K562 (cell line): ENCODE results near the gene APOL2. TPM values are rescaled to one million over a fixed set of nuclear protein-coding genes. Genes with fewer than 3 reads are reported as not detected.

Experiments used
- ATAC-seq: fragments of 200-7000 bp; cut with Tn5 transposase; 3 replicates; pipeline ENCODE4 v1.9.1; 2020; ENCODE audit warnings: moderate library complexity
- BruUV-seq: library from RNA; stranded (reverse); fragments of 400-500 nt; replicated peaks from 2 replicates; lab custom pipeline; 2021; lab: Mats Ljungman, UMichigan
- CTCF ChIA-PET: fragments of 300-600 bp; formaldehyde crosslinking; extraction: SDS; loops from one replicate; lab custom pipeline; 2021; ENCODE audit warnings: low intra/inter-chr PET ratio; lab: Yijun Ruan, JAX
- POLR2A ChIA-PET: fragments of 300-600, 350-650 bp; sonication (Branson Sonifier 250); formaldehyde crosslinking; extraction: SDS; loops from one replicate; lab custom pipeline; 2021; ENCODE audit warnings: antibody characterized with exemption, inconsistent platforms; lab: Yijun Ruan, JAX
- DNase-seq, 4 experiments: peaks; one replicate each; pipeline versions ENCODE4 v3.0.0 to v3.0.0-alpha.2; 2011 to 2018; ENCODE audit warnings: low spot score in 3 of 4, mixed read lengths in 3 of 4; ENCODE audit errors: extremely low read depth in 1 of 4
- FAIRE-seq: peaks from 2 replicates; lab custom pipeline; 2011; peaks lifted over from hg19 to GRCh38; lab: Jason Lieb, UNC
- H2AFZ ChIP-seq: 2 replicates; pipeline ENCODE4 v1.6.0; 2011; ENCODE audit warnings: low read depth, low read length, control low read depth, inconsistent platforms
- H3K27ac ChIP-seq: fragments of 200-600 bp; 3 replicates; pipeline ENCODE4 v1.8.0; 2011; ENCODE audit warnings: low read depth, mild to moderate bottlenecking, control low read depth, inconsistent platforms, low read length, moderate library complexity, mixed read lengths; ENCODE audit errors: extremely low read depth
- H3K27me3 ChIP-seq, 2 experiments: fragments of 300-600 bp in 1 of 2; 2 replicates in 1 of 2; 3 replicates in 1 of 2; pipeline versions ENCODE4 v1.6.0 to v1.8.0; 2011; ENCODE audit warnings: inconsistent platforms in 2 of 2, low read length in 2 of 2, mild to moderate bottlenecking in 1 of 2, mixed read lengths in 1 of 2, moderate library complexity in 1 of 2; ENCODE audit not compliant: control insufficient read depth in 2 of 2, insufficient read depth in 2 of 2
- H3K36me3 ChIP-seq: fragments of 300-600 bp; 3 replicates; pipeline ENCODE4 v1.8.0; 2011; ENCODE audit warnings: mild to moderate bottlenecking, low read length, inconsistent platforms; ENCODE audit not compliant: control insufficient read depth, insufficient read depth
- H3K4me1 ChIP-seq, 2 experiments: fragments of 200-600 bp in 1 of 2; replicated peaks in 1 of 2; 2 replicates in 1 of 2; 3 replicates in 1 of 2; pipeline versions ENCODE4 v1.5.1 to v1.8.0; 2011; ENCODE audit warnings: inconsistent platforms in 2 of 2, low read length in 2 of 2, mild to moderate bottlenecking in 1 of 2, mixed read lengths in 1 of 2, moderate library complexity in 1 of 2; ENCODE audit not compliant: control insufficient read depth in 2 of 2, insufficient read depth in 2 of 2
- H3K4me2 ChIP-seq: 2 replicates; pipeline ENCODE4 v1.6.1; 2011; ENCODE audit warnings: low read length, control low read depth, inconsistent platforms, mixed read lengths; ENCODE audit not compliant: insufficient read depth
- H3K4me3 ChIP-seq: fragments of 200-600 bp; sonication (generic), shearing (Covaris generic); 2 replicates; pipeline ENCODE4 v1.5.1; 2016; ENCODE audit warnings: control low read depth, inconsistent platforms
- H3K79me2 ChIP-seq: fragments of 200-600 bp; 3 replicates; pipeline ENCODE4 v1.8.0; 2011; ENCODE audit warnings: low read length, inconsistent platforms; ENCODE audit not compliant: control insufficient read depth, insufficient read depth
- H3K9ac ChIP-seq, 2 experiments: 2 replicates each; pipeline versions ENCODE4 v1.6.0 to v1.6.1; 2011; ENCODE audit warnings: low read depth in 2 of 2, low read length in 2 of 2, control low read depth in 1 of 2, inconsistent platforms in 1 of 2, mild to moderate bottlenecking in 1 of 2, mixed read lengths in 1 of 2; ENCODE audit not compliant: insufficient read depth in 1 of 2
- H3K9me1 ChIP-seq: one replicate; pipeline ENCODE4 v1.6.0; 2011; ENCODE audit warnings: inconsistent platforms, mild to moderate bottlenecking, low read length, moderate library complexity; ENCODE audit not compliant: control insufficient read depth, insufficient read depth
- H3K9me3 ChIP-seq: replicated peaks from 2 replicates; pipeline ENCODE4 v1.5.1; 2011; ENCODE audit warnings: low read depth, low read length, inconsistent platforms; ENCODE audit not compliant: control insufficient read depth, insufficient read depth
- H4K20me1 ChIP-seq: replicated peaks from 2 replicates; pipeline ENCODE4 v1.6.1; 2011; ENCODE audit warnings: low read length, inconsistent platforms, mixed read lengths; ENCODE audit not compliant: control insufficient read depth, insufficient read depth
- CREBBP ChIP-seq: IDR thresholded peaks from one replicate; pipeline ENCODE4 v1.6.1; 2012; ENCODE audit warnings: low read depth, mild to moderate bottlenecking, control low read depth, inconsistent platforms, low read length
- FOXJ3 ChIP-seq: sonication (generic); formaldehyde crosslinking; IDR thresholded peaks from 2 replicates; pipeline ENCODE4 v1.4.0; 2020; ENCODE audit warnings: mild to moderate bottlenecking, missing genetic modification reagents
- HDGF ChIP-seq: fragments of 450-650 bp; IDR thresholded peaks from 2 replicates; pipeline ENCODE4 v1.6.1; 2016
- MTA3 ChIP-seq: fragments of 450-650 bp; formaldehyde crosslinking; IDR thresholded peaks from 2 replicates; pipeline ENCODE4 v1.6.1; 2017; ENCODE audit warnings: mild to moderate bottlenecking, borderline replicate concordance
- MYBL2 ChIP-seq, 2 experiments: fragments of 450-650 bp in 1 of 2; sonication (generic) in 1 of 2; formaldehyde crosslinking in 1 of 2; IDR thresholded peaks; 2 replicates each; pipeline versions ENCODE4 v1.6.1 to v1.8.1; 2017 to 2022; ENCODE audit warnings: borderline replicate concordance in 1 of 2, inconsistent platforms in 1 of 2, low read depth in 1 of 2, mild to moderate bottlenecking in 1 of 2, missing genetic modification reagents in 1 of 2, moderate library complexity in 1 of 2
- NONO ChIP-seq, 2 experiments: fragments of 200-400 bp in 1 of 2; fragments of 450-650 bp in 1 of 2; formaldehyde crosslinking in 1 of 2; IDR thresholded peaks; 2 replicates each; pipeline ENCODE4 v1.6.1; 2017; ENCODE audit warnings: low read depth in 2 of 2, mild to moderate bottlenecking in 2 of 2, moderate library complexity in 2 of 2, low read length in 1 of 2
- NRF1 ChIP-seq, 2 experiments: fragments of 450-650 bp; IDR thresholded peaks in 1 of 2; conservative IDR thresholded peaks in 1 of 2; 2 replicates each; pipeline ENCODE4 v1.6.1; 2014; ENCODE audit warnings: mild to moderate bottlenecking in 2 of 2
- POLR2G ChIP-seq: fragments of 200-400 bp; formaldehyde crosslinking; IDR thresholded peaks from 2 replicates; pipeline ENCODE4 v1.6.1; 2017; ENCODE audit warnings: low read depth, mild to moderate bottlenecking, antibody characterized with exemption, low read length, moderate library complexity
- RAD21 ChIP-seq, 2 experiments: fragments of 250-450 bp in 1 of 2; fragments of 450-650 bp in 1 of 2; sonication (Bioruptor Pico) in 1 of 2; formaldehyde crosslinking in 1 of 2; IDR thresholded peaks in 1 of 2; conservative IDR thresholded peaks in 1 of 2; 2 replicates each; pipeline versions ENCODE4 v1.4.0 to v1.8.0; 2020 to 2022; ENCODE audit warnings: mild to moderate bottlenecking in 2 of 2, moderate library complexity in 1 of 2
- STAG1 ChIP-seq: sonication (generic); formaldehyde crosslinking; IDR thresholded peaks from 2 replicates; pipeline ENCODE4 v1.5.0; 2020; ENCODE audit warnings: missing genetic modification reagents, borderline replicate concordance
- ZKSCAN1 ChIP-seq: fragments of 150-350 bp; IDR thresholded peaks from 2 replicates; pipeline ENCODE4 v1.6.1; 2016; ENCODE audit warnings: low read depth, low read length
- ZNF324 ChIP-seq: fragments of 250-450 bp; sonication (Bioruptor Pico); IDR thresholded peaks from 2 replicates; pipeline ENCODE4 v1.4.0; 2020; ENCODE audit warnings: mild to moderate bottlenecking
- ZNF561 ChIP-seq: fragments of 450-650 bp; formaldehyde crosslinking; conservative IDR thresholded peaks from 2 replicates; pipeline ENCODE4 v1.4.0; 2020; ENCODE audit warnings: mild to moderate bottlenecking, moderate library complexity
- ZNF586 ChIP-seq: fragments of 450-650 bp; formaldehyde crosslinking; conservative IDR thresholded peaks from 2 replicates; pipeline ENCODE4 v1.4.0; 2020; ENCODE audit warnings: mild to moderate bottlenecking, moderate library complexity
- WGBS: fragments of 100-300 bp; shearing (Covaris generic); methylation state at CpG from one replicate; pipeline ENCODE4 v1.1.6; 2016; ENCODE audit warnings: low coverage, mixed read lengths; ENCODE audit not compliant: insufficient coverage; ENCODE audit errors: missing lambda C conversion rate; 5-methylcytosine and 5-hydroxymethylcytosine counted together
- in situ Hi-C: fragments of 300-500 bp; cut with MboI; formaldehyde crosslinking; loops from 4 replicates; pipeline ENCODE4 v1.15.0; 2018; ENCODE audit warnings: inconsistent platforms, mixed read lengths
- intact Hi-C: fragments of 100-400 bp; cut with micrococcal nuclease; formaldehyde crosslinking; loops from 2 replicates; pipeline ENCODE4 v1.14.2; 2022
- polyA plus RNA-seq, 8 experiments: library from polyadenylated mRNA; depleted of rRNA in 4 of 8; stranded (reverse) in 5 of 8; unstranded in 3 of 8; fragments of >200 nt; fragmentation: Nextera tagmentation in 2 of 8; fragmentation: Illumina TruSeq in 1 of 8; extraction: Ambion mirVana in 2 of 8; extraction: Trizol in 1 of 8; gene quantifications; 2 replicates each; pipeline versions ENCODE4 v1.2.1 to v1.2.3, GENCODE V29; 2011 to 2014; ENCODE audit warnings: inconsistent platforms in 1 of 8, missing spikeins in 1 of 8
- total RNA-seq, 7 experiments: library from RNA; depleted of rRNA in 6 of 7; stranded (reverse); fragments of >200 nt in 6 of 7; fragmentation: Illumina TruSeq in 2 of 7; extraction: Trizol in 2 of 7; gene quantifications; 2 replicates each; pipeline versions ENCODE4 v1.2.1 to v1.2.3, GENCODE V29; 2011 to 2021; ENCODE audit warnings: low replicate concordance in 1 of 7
- TF ChIP-seq, protein P1 (sequence below): IDR thresholded peaks from 2 replicates; pipeline ENCODE4 v1.6.1; 2011; ENCODE audit warnings: borderline replicate concordance, low read depth, mild to moderate bottlenecking, moderate library complexity, low read length; ENCODE audit not compliant: insufficient read depth, poor library complexity, severe bottlenecking
- TF ChIP-seq, protein P2 (sequence below): sonication (generic); formaldehyde crosslinking; IDR thresholded peaks from 2 replicates; pipeline ENCODE4 v1.8.0; 2022; ENCODE audit warnings: missing genetic modification reagents, mild to moderate bottlenecking, moderate library complexity, borderline replicate concordance

APOL2 gene
- total and polyA plus RNA-seq, 9 of the 15 experiments (the other 6 are each of a cell fraction or from before 2014, with no cell fraction given) = 2.7 to 10.6 (median 8.9) TPM

DNA sequence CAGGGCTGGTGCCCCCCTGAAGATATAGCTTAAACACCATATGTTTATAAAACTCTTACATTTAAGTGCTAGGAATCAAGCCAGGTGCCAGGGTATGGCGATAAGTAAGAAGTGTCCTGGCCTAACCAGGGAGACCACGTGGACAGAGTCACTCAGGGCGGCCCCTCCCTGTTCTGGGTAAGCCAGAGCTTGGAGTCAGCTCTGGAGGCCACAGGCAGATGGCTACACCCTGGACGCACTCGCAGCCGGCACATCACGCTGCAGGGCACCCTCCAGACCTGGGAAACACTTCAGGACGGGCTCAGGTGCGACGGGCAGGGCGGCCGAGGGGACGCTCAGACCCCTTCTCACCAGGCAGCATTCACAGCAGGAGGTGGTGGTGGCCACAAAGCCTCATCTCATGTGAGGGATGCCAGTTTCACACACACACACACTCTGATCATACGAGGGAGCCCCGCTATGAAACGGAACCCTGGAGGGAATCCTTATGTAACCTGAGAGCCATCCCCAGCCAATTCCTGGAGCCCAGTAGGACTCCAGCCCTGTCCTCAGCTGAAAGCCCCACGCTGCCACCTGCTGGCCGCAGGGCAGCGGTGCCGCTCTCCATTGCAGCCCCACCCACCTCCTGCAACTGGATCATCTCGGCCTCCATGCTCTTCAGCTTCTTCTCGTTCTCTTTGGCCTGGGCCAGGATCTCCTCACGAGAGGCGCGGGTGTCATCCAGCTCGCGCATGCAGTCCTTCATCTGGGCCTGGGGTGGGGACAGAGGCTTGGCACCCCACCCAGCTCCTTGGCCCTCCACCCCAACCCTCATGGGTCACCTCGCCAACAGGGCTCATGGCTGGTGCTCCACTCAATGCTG lies 47.0 kb upstream of the APOL2 start:
- 31% methylated on average over 17 of the region's 28 CpGs for WGBS
- CTCF ChIA-PET = interaction anchor here (0.5 to 1.1 kb wide), 3 partner anchors 88 to 220 kb away, joined by 3 to 4 read pairs (median 3); no protein-coding TSS in a partner anchor
- no peaks in the 10 kb centered on the region for H3K27me3 ChIP-seq
- TF ChIP-seq ZNF561 = no peak
- TF ChIP-seq MYBL2 (IDR thresholded peaks at IDR 0.05; ENCODE audit: low read depth) = no peak
- no peak for TF ChIP-seq MYBL2 (CRISPR knock-in tag; IDR thresholded peaks at IDR 0.05; ENCODE audit: borderline replicate concordance)
- peak; percentile 53 for TF ChIP-seq HDGF
- TF ChIP-seq STAG1 (CRISPR knock-in tag) = peak; percentile 53; the same call in 1 of the 2 replicates
- peak; percentile 43 to 78 for TF ChIP-seq RAD21 (CRISPR knock-in tag; conservative IDR thresholded peaks at IDR 0.05 in 1 of 2, IDR thresholded peaks at IDR 0.05 in 1 of 2)
- no peak for TF ChIP-seq NONO (IDR thresholded peaks at IDR 0.05; ENCODE audit: low read depth in 2 of 2, low read length in 1 of 2)
- no peak for TF ChIP-seq ZNF586 (CRISPR knock-in tag)
- TF ChIP-seq, protein P1, sequence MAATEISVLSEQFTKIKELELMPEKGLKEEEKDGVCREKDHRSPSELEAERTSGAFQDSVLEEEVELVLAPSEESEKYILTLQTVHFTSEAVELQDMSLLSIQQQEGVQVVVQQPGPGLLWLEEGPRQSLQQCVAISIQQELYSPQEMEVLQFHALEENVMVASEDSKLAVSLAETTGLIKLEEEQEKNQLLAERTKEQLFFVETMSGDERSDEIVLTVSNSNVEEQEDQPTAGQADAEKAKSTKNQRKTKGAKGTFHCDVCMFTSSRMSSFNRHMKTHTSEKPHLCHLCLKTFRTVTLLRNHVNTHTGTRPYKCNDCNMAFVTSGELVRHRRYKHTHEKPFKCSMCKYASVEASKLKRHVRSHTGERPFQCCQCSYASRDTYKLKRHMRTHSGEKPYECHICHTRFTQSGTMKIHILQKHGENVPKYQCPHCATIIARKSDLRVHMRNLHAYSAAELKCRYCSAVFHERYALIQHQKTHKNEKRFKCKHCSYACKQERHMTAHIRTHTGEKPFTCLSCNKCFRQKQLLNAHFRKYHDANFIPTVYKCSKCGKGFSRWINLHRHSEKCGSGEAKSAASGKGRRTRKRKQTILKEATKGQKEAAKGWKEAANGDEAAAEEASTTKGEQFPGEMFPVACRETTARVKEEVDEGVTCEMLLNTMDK = peak; percentile 41
- TF ChIP-seq, protein P2, sequence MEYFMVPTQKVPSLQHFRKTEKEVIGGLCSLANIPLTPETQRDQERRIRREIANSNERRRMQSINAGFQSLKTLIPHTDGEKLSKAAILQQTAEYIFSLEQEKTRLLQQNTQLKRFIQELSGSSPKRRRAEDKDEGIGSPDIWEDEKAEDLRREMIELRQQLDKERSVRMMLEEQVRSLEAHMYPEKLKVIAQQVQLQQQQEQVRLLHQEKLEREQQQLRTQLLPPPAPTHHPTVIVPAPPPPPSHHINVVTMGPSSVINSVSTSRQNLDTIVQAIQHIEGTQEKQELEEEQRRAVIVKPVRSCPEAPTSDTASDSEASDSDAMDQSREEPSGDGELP (CRISPR knock-in tag) = peak; percentile 79
- no peak for TF ChIP-seq FOXJ3 (CRISPR knock-in tag)
- no peak for TF ChIP-seq ZNF324 (CRISPR knock-in tag)
- TF ChIP-seq POLR2G = peak; percentile 42; the same call in 1 of the 2 replicates
- peak; percentile 98 for TF ChIP-seq ZKSCAN1
- no peak for TF ChIP-seq MTA3
- TF ChIP-seq CREBBP = no peak
- peak in 1 of 2 experiments; percentile 39; a peak in 1 of 4 replicates for TF ChIP-seq NRF1 (conservative IDR thresholded peaks at IDR 0.05 in 1 of 2, IDR thresholded peaks at IDR 0.05 in 1 of 2)

More for the DNA sequence above, 47.0 kb upstream of the APOL2 start:
- H3K9ac ChIP-seq = no peak overlapping the region
- in situ Hi-C loops (no loop called here), intact Hi-C loops (loop anchor here (2.0 to 5.0 kb wide), 2 partner anchors 92 to 144 kb away; no protein-coding TSS in a partner anchor)
- ATAC-seq (peak; percentile 99), DNase-seq (peak; percentile 77 to 83 (median 82)), FAIRE-seq (peak; percentile 88)
- H2AFZ ChIP-seq = no peak overlapping the region
- peaks cover 75% of the 10 kb centered on the region; the same call in 2 of the 3 replicates for H3K36me3 ChIP-seq
- no peak overlapping the region; the same call in 2 of the 3 replicates for H3K27ac ChIP-seq
- peaks cover 0 to 11% of the 10 kb centered on the region in 2 experiments; a peak in 2 of 5 replicates for H3K4me1 ChIP-seq
- no peaks in the 10 kb centered on the region for H3K9me1 ChIP-seq
- BruUV-seq = no TSS peak
- H3K79me2 ChIP-seq = no peaks in the 10 kb centered on the region
- no peaks in the 10 kb centered on the region for H3K9me3 ChIP-seq
- H3K4me3 ChIP-seq = no peak overlapping the region
- H4K20me1 ChIP-seq = peaks cover 6% of the 10 kb centered on the region; the same call in 1 of the 2 replicates
- POLR2A ChIA-PET = interaction anchor here (0.6 to 1.4 kb wide), 4 partner anchors 11 to 102 kb away, joined by 3 to 4 read pairs (median 3); no protein-coding TSS in a partner anchor
- no peak overlapping the region for H3K4me2 ChIP-seq
